Measurements from ENCODE around the gene GRIP1.

The GRIP1 gene

GRCh38 chr12:66331814-66332213 is 347.1 kb downstream of the GRIP1 start:
- TF ChIP-seq CTCF (IDR thresholded peaks at IDR 0.05): no peak

GRCh38 chr12:66331016-66331415 is 347.9 kb downstream of the GRIP1 start:
- no peak for TF ChIP-seq CTCF (IDR thresholded peaks at IDR 0.05)

- no peak for TF ChIP-seq CTCF (IDR thresholded peaks at IDR 0.05)
Observed at GRCh38 chr12:66329941-66330340, 348.9 kb downstream of the GRIP1 start.

GRCh38 chr12:66323017-66323416 is 355.9 kb downstream of the GRIP1 start:
- no peak for TF ChIP-seq CTCF (IDR thresholded peaks at IDR 0.05)

GRCh38 chr12:66321435-66321834 is 357.4 kb downstream of the GRIP1 start:
- TF ChIP-seq CTCF (IDR thresholded peaks at IDR 0.05): no peak

GRCh38 chr12:66320996-66321395 is 357.9 kb downstream of the GRIP1 start:
- TF ChIP-seq CTCF (IDR thresholded peaks at IDR 0.05): no peak

GRCh38 chr12:66319266-66319954 is 359.5 kb downstream of the GRIP1 start:
- TF ChIP-seq CTCF (IDR thresholded peaks at IDR 0.05): no peak

GRCh38 chr12:66314278-66314677 is 364.6 kb downstream of the GRIP1 start:
- no peak for TF ChIP-seq CTCF (IDR thresholded peaks at IDR 0.05)

Measured in LNCAP (cell line).